Effector memory CD4-positive, alpha-beta T cell (primary cell): ENCODE measurements around the gene DNAJB12.
"Not testable (repeated sequence)": the region's sequence is repeated elsewhere in the genome, so short reads cannot be mapped to it uniquely, and the experiment has no call there.

Experiments
- DNase-seq, 3 donors: peaks; one replicate each; pipeline ENCODE4 v3.0.0-alpha.2; 2020
- H3K27ac ChIP-seq: 2 replicates; pipeline ENCODE4 v1.7.0; 2013; ENCODE audit warnings: mild to moderate bottlenecking, low read length, moderate library complexity; ENCODE audit not compliant: insufficient read depth, poor library complexity, severe bottlenecking
- H3K27me3 ChIP-seq: replicated peaks from 2 replicates; pipeline ENCODE4 v1.7.0; 2013; ENCODE audit warnings: mild to moderate bottlenecking, low read length; ENCODE audit not compliant: insufficient read depth, control insufficient read depth, poor library complexity, severe bottlenecking
- H3K36me3 ChIP-seq: 2 replicates; pipeline ENCODE4 v1.7.0; 2013; ENCODE audit warnings: mild to moderate bottlenecking, low read length, moderate library complexity; ENCODE audit not compliant: control insufficient read depth, insufficient read depth
- H3K4me1 ChIP-seq: 2 replicates; pipeline ENCODE4 v1.7.0; 2013; ENCODE audit warnings: low read length, mild to moderate bottlenecking; ENCODE audit not compliant: control insufficient read depth, insufficient read depth, poor library complexity, severe bottlenecking
- H3K4me3 ChIP-seq: 2 replicates; pipeline ENCODE4 v1.7.0; 2013; ENCODE audit warnings: low read length, low read depth, mild to moderate bottlenecking; ENCODE audit not compliant: insufficient read depth, poor library complexity, severe bottlenecking
- H3K9me3 ChIP-seq: 2 replicates; pipeline ENCODE4 v1.7.0; 2013; ENCODE audit warnings: mild to moderate bottlenecking, low read length, moderate library complexity; ENCODE audit not compliant: control insufficient read depth
- total RNA-seq, 3 donors: gene quantifications; one replicate each; lab custom pipeline; 2026; lab: John Stamatoyannopoulos, UW

DNAJB12 gene
- 46.5 to 57.5 (median 46.9) reads per million in 3 donors for total RNA-seq

GRCh38 chr10:72354356-72355213 is at the start of gene DNAJB12:
DNAJB12 (minus strand) TSS chr10:72354919; CDS start chr10:72354897, 22 bp downstream.
- Histone ChIP-seq H3K27me3 (no peaks in the 10 kb centered on the region), H3K4me1 (peaks cover 17% of the 10 kb centered on the region), H3K27ac (peak within 1 kb of the TSS; percentile 89), H3K9me3 (no peaks in the 10 kb centered on the region), H3K4me3 (peak within 1 kb of the TSS; percentile 68), H3K36me3 (peaks cover 3% of the 10 kb centered on the region)
- peak; percentile 75 to 86 (median 82) for DNase-seq

GRCh38 chr10:72395581-72395980 is 40.9 kb upstream of the DNAJB12 start:
- H3K4me3 ChIP-seq, H3K4me1 ChIP-seq, H3K27me3 ChIP-seq, DNase-seq, H3K27ac ChIP-seq, H3K9me3 ChIP-seq, H3K36me3 ChIP-seq: not testable (repeated sequence)

- Histone ChIP-seq H3K4me3 (no peak overlapping the region), H3K27me3 (no peaks in the 10 kb centered on the region), H3K4me1 (no peaks in the 10 kb centered on the region), H3K36me3 (no peaks in the 10 kb centered on the region), H3K9me3 (no peaks in the 10 kb centered on the region), H3K27ac (no peak overlapping the region)
- DNase-seq: no peak
Observed at GRCh38 chr10:72392571-72392970, 37.9 kb upstream of the DNAJB12 start.

- Histone ChIP-seq H3K4me1 (no peaks in the 10 kb centered on the region), H3K27ac (no peak overlapping the region), H3K9me3 (no peaks in the 10 kb centered on the region), H3K36me3 (no peaks in the 10 kb centered on the region), H3K4me3 (no peak overlapping the region), H3K27me3 (no peaks in the 10 kb centered on the region)
- no peak for DNase-seq
Observed at GRCh38 chr10:72390764-72391163, 36.0 kb upstream of the DNAJB12 start.

- Histone ChIP-seq H3K4me3 (no peak overlapping the region), H3K27ac (no peak overlapping the region), H3K4me1 (no peaks in the 10 kb centered on the region), H3K27me3 (no peaks in the 10 kb centered on the region), H3K36me3 (no peaks in the 10 kb centered on the region), H3K9me3 (no peaks in the 10 kb centered on the region)
- no peak for DNase-seq
Observed at GRCh38 chr10:72389716-72390115, 35.0 kb upstream of the DNAJB12 start.

- no peaks in the 10 kb centered on the region for H3K36me3 ChIP-seq
- no peak overlapping the region for H3K27ac ChIP-seq
- no peaks in the 10 kb centered on the region for H3K9me3 ChIP-seq
- H3K4me1 ChIP-seq: no peaks in the 10 kb centered on the region
- H3K4me3 ChIP-seq: no peak overlapping the region
- no peak for DNase-seq
- H3K27me3 ChIP-seq: no peaks in the 10 kb centered on the region
Observed at GRCh38 chr10:72389014-72389413, 34.3 kb upstream of the DNAJB12 start.

GRCh38 chr10:72388062-72388461 is 33.3 kb upstream of the DNAJB12 start:
- Histone ChIP-seq H3K36me3 (no peaks in the 10 kb centered on the region), H3K27me3 (no peaks in the 10 kb centered on the region), H3K4me1 (no peaks in the 10 kb centered on the region), H3K9me3 (no peaks in the 10 kb centered on the region), H3K27ac (no peak overlapping the region), H3K4me3 (no peak overlapping the region)
- no peak for DNase-seq

- DNase-seq: no peak
- no peaks in the 10 kb centered on the region for H3K9me3 ChIP-seq
- H3K27ac ChIP-seq: no peak overlapping the region
- H3K36me3 ChIP-seq: no peaks in the 10 kb centered on the region
- no peak overlapping the region for H3K4me3 ChIP-seq
- H3K27me3 ChIP-seq: no peaks in the 10 kb centered on the region
- H3K4me1 ChIP-seq: no peaks in the 10 kb centered on the region
Observed at GRCh38 chr10:72386916-72387586, 32.3 kb upstream of the DNAJB12 start.

- H3K9me3 ChIP-seq: no peaks in the 10 kb centered on the region
- no peak for DNase-seq
- no peaks in the 10 kb centered on the region for H3K27me3 ChIP-seq
- H3K36me3 ChIP-seq: no peaks in the 10 kb centered on the region
- no peak overlapping the region for H3K4me3 ChIP-seq
- H3K27ac ChIP-seq: no peak overlapping the region
- H3K4me1 ChIP-seq: no peaks in the 10 kb centered on the region
Observed at GRCh38 chr10:72385724-72386123, 31.0 kb upstream of the DNAJB12 start.

- H3K4me3 ChIP-seq, H3K9me3 ChIP-seq, H3K27ac ChIP-seq, H3K36me3 ChIP-seq, H3K4me1 ChIP-seq, DNase-seq, H3K27me3 ChIP-seq: not testable (repeated sequence)
Observed at GRCh38 chr10:72384982-72385381, 30.3 kb upstream of the DNAJB12 start.
